RWPE2 (cell line): Measurements from ENCODE around the gene SMAD6.

ENCODE experiments used
- ATAC-seq: fragments of 200-7000 bp; cut with Tn5 transposase; 3 replicates; pipeline ENCODE4 v1.9.1; 2021; ENCODE audit warnings: low read depth
- DNase-seq: peaks from one replicate; pipeline ENCODE4 v3.0.0-alpha.2; 2020; ENCODE audit warnings: low spot score
- H3K27ac ChIP-seq: fragments of 450-650 bp; 2 replicates; pipeline ENCODE4 v1.5.1; 2017; ENCODE audit warnings: mild to moderate bottlenecking; ENCODE audit not compliant: poor library complexity, severe bottlenecking
- H3K27me3 ChIP-seq: fragments of 250-450 bp; sonication (Bioruptor Pico); 2 replicates; pipeline ENCODE4 v1.5.1; 2021; ENCODE audit warnings: mild to moderate bottlenecking, moderate library complexity; ENCODE audit not compliant: insufficient read depth, poor library complexity, severe bottlenecking
- H3K36me3 ChIP-seq: fragments of 250-450 bp; sonication (Bioruptor Pico); 2 replicates; pipeline ENCODE4 v1.5.1; 2020; ENCODE audit warnings: low read depth, mild to moderate bottlenecking, moderate library complexity
- H3K4me1 ChIP-seq: fragments of 250-450 bp; sonication (Bioruptor Pico); 2 replicates; pipeline ENCODE4 v1.5.1; 2021; ENCODE audit warnings: mild to moderate bottlenecking, moderate library complexity; ENCODE audit not compliant: insufficient read depth, poor library complexity, severe bottlenecking
- H3K4me3 ChIP-seq: fragments of 250-450 bp; sonication (Bioruptor Pico); 2 replicates; pipeline ENCODE4 v1.5.1; 2021; ENCODE audit warnings: mild to moderate bottlenecking, moderate library complexity; ENCODE audit not compliant: severe bottlenecking
- H3K9me3 ChIP-seq: fragments of 250-450 bp; sonication (Bioruptor Pico); 2 replicates; pipeline ENCODE4 v1.5.1; 2021; ENCODE audit warnings: mild to moderate bottlenecking, moderate library complexity; ENCODE audit not compliant: severe bottlenecking
- CTCF ChIP-seq: fragments of 450-650 bp; IDR thresholded peaks from one replicate; pipeline ENCODE4 v1.5.1; 2017; ENCODE audit warnings: mild to moderate bottlenecking, moderate library complexity; ENCODE audit not compliant: poor library complexity, severe bottlenecking

The SMAD6 gene

GRCh38 chr15:66735909-66736305 is 33.9 kb downstream of the SMAD6 start:
- Histone ChIP-seq H3K27ac (no peak overlapping the region), H3K27me3 (no peaks in the 10 kb centered on the region), H3K36me3 (no peaks in the 10 kb centered on the region), H3K4me3 (no peak overlapping the region), H3K9me3 (no peaks in the 10 kb centered on the region), H3K4me1 (no peaks in the 10 kb centered on the region)
- ATAC-seq (no peak), DNase-seq (no peak)
- no peak for TF ChIP-seq CTCF

- Histone ChIP-seq H3K36me3 (no peaks in the 10 kb centered on the region), H3K4me1 (no peaks in the 10 kb centered on the region), H3K27ac (no peak overlapping the region), H3K9me3 (no peaks in the 10 kb centered on the region), H3K4me3 (no peak overlapping the region), H3K27me3 (no peaks in the 10 kb centered on the region)
- DNase-seq (no peak), ATAC-seq (no peak)
- TF ChIP-seq CTCF: no peak
Measured at GRCh38 chr15:66737243-66738010, 35.4 kb downstream of the SMAD6 start.

GRCh38 chr15:66738116-66738515 is 36.1 kb downstream of the SMAD6 start:
- DNase-seq: no peak
- no peak for ATAC-seq
- no peaks in the 10 kb centered on the region for H3K36me3 ChIP-seq
- H3K27ac ChIP-seq: no peak overlapping the region
- H3K4me3 ChIP-seq: no peak overlapping the region
- no peaks in the 10 kb centered on the region for H3K9me3 ChIP-seq
- no peak for TF ChIP-seq CTCF
- H3K27me3 ChIP-seq: no peaks in the 10 kb centered on the region
- H3K4me1 ChIP-seq: no peaks in the 10 kb centered on the region

- no peaks in the 10 kb centered on the region for H3K9me3 ChIP-seq
- H3K4me1 ChIP-seq: no peaks in the 10 kb centered on the region
- H3K27me3 ChIP-seq: no peaks in the 10 kb centered on the region
- no peak for ATAC-seq
- H3K4me3 ChIP-seq: no peak overlapping the region
- no peaks in the 10 kb centered on the region for H3K36me3 ChIP-seq
- TF ChIP-seq CTCF: no peak
- DNase-seq: no peak
- H3K27ac ChIP-seq: no peak overlapping the region
Measured at GRCh38 chr15:66738595-66738994, 36.6 kb downstream of the SMAD6 start.

GRCh38 chr15:66739287-66739686 is 37.3 kb downstream of the SMAD6 start:
- TF ChIP-seq CTCF: no peak
- no peaks in the 10 kb centered on the region for H3K9me3 ChIP-seq
- H3K27ac ChIP-seq: no peak overlapping the region
- no peak overlapping the region for H3K4me3 ChIP-seq
- ATAC-seq: no peak
- no peaks in the 10 kb centered on the region for H3K4me1 ChIP-seq
- no peaks in the 10 kb centered on the region for H3K27me3 ChIP-seq
- H3K36me3 ChIP-seq: no peaks in the 10 kb centered on the region
- DNase-seq: no peak
